Peyer's patch (tissue), 4 donors: ENCODE results near the gene ANTKMT.

Experiments
- POLR2A ChIP-seq, 2 donors: fragments of 450-650 bp; IDR thresholded peaks; one replicate each; pipeline ENCODE4 v1.5.1; 2017; ENCODE audit warnings: antibody characterized with exemption in 2 of 2, mild to moderate bottlenecking in 2 of 2, moderate library complexity in 2 of 2
- TF ChIP-seq, protein P1 (sequence below), 6 experiments: fragments of 450-650 bp in 4 of 6; fragments of 200-600 bp in 2 of 6; sonication (generic) in 1 of 6; IDR thresholded peaks; one replicate each; pipeline ENCODE4 v1.5.1; 2017 to 2019; ENCODE audit warnings: antibody characterized with exemption in 6 of 6, mild to moderate bottlenecking in 3 of 6, moderate library complexity in 1 of 6

DNA sequence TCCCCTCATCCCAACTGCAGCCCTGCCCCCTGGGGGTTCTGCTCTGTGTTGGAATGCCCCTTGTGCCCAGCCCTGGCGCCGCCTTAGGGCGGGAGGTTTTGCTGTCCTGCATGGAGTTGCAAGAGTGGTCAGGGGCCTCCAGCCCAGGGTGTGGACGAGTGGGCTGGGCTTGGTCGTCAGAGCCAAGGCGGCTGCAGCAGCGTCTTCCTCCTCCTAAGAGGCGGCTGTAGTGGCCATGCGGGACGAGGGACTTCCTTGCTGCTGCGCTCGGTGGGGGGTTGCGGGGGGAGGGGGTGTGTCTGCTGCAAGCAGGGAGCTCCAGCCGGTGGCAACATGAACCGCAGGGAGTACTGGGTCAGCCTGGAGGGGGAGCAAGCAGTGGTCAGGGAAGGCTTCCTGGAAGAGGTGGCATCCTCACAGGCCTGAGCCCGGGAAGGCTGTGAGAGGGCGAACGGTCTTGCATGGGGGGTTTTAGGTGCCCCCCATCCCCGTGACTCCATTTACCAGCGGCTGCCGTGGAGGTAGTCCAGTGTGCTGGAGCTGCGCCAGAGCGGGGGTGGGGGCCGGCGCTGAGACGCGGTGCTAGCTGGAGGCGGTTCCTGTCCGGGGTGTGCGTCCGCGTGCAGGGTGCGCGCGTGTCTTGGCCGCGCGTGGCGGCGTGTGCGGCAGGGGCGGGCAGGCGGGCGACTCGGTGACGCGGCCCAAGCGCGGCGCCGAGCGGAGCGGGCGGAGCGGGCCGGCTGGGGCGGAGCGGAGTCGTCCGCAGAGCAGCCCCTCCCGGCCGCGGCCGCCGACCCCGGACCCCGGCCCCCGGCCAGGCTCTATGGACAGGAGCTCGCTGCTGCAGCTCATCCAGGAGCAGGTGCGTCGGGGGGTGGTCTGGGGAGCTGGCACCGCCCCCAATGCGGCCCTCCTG lies 45.7 kb upstream of the ANTKMT start, which contains the start of gene RHBDL1:
- TF ChIP-seq, protein P1, sequence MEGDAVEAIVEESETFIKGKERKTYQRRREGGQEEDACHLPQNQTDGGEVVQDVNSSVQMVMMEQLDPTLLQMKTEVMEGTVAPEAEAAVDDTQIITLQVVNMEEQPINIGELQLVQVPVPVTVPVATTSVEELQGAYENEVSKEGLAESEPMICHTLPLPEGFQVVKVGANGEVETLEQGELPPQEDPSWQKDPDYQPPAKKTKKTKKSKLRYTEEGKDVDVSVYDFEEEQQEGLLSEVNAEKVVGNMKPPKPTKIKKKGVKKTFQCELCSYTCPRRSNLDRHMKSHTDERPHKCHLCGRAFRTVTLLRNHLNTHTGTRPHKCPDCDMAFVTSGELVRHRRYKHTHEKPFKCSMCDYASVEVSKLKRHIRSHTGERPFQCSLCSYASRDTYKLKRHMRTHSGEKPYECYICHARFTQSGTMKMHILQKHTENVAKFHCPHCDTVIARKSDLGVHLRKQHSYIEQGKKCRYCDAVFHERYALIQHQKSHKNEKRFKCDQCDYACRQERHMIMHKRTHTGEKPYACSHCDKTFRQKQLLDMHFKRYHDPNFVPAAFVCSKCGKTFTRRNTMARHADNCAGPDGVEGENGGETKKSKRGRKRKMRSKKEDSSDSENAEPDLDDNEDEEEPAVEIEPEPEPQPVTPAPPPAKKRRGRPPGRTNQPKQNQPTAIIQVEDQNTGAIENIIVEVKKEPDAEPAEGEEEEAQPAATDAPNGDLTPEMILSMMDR (IDR thresholded peaks at IDR 0.05), result no peak
- no peak for TF ChIP-seq POLR2A (IDR thresholded peaks at IDR 0.05)
